ENCODE results near the gene FRMD4A.

- TF ChIP-seq CTCF (IDR thresholded peaks at IDR 0.05), result no peak
- no peak for TF ChIP-seq SMC3 (IDR thresholded peaks at IDR 0.05; ENCODE audit: low read depth, low read length)
- no peak for TF ChIP-seq REST (IDR thresholded peaks at IDR 0.05; ENCODE audit: low read depth, low read length)
- TF ChIP-seq MAX (IDR thresholded peaks at IDR 0.05; ENCODE audit: low read depth), result no peak
- no peak for TF ChIP-seq RAD21 (IDR thresholded peaks at IDR 0.05; ENCODE audit: low read length)
- TF ChIP-seq EP300 (IDR thresholded peaks at IDR 0.05; ENCODE audit: borderline replicate concordance in 1 of 2, low read depth in 1 of 2, low read length in 1 of 2), result no peak
These were observed 414.3 kb downstream of the FRMD4A start for GRCh38 chr10:13916384-13916947.
